ENCODE results near the gene PABPN1. TPM values are rescaled to one million over a fixed set of nuclear protein-coding genes. Genes with fewer than 3 reads are reported as not detected.

PABPN1 gene
- polyA plus RNA-seq, 4 donors = 119 to 170 (median 147) TPM

- no peaks in the 10 kb centered on the region for H3K27me3 ChIP-seq (ENCODE audit: control insufficient read depth in 3 of 3, insufficient read depth in 3 of 3, low read length in 3 of 3)
- peaks cover 0 to 24% (median 0%) of the 10 kb centered on the region in 3 donors for H3K4me1 ChIP-seq (ENCODE audit: control insufficient read depth in 3 of 3, insufficient read depth in 2 of 3, low read depth in 1 of 3, low read length in 2 of 3)
- H3K4me3 ChIP-seq (ENCODE audit: low read depth in 1 of 3, low read length in 3 of 3) = no peak overlapping the region
- H3K36me3 ChIP-seq (ENCODE audit: control insufficient read depth in 3 of 3, insufficient read depth in 2 of 3, low read depth in 1 of 3, low read length in 3 of 3) = peaks cover 0 to 19% (median 2%) of the 10 kb centered on the region in 3 donors
- peak; percentile 53 to 60 for DNase-seq
- no peak for FAIRE-seq
- no peaks in the 10 kb centered on the region for H3K9me3 ChIP-seq (ENCODE audit: control insufficient read depth in 2 of 2, insufficient read depth in 1 of 2, low read depth in 1 of 2, low read length in 1 of 2)
- peak overlapping the region in 1 of 3 donors; percentile 12 for H3K27ac ChIP-seq (ENCODE audit: low read depth in 1 of 3, low read length in 2 of 3)
- WGBS, 3 donors = 82 to 90% (median 87%) methylated on average over 2 of the region's 2 CpGs
These were observed 21.9 kb upstream of the PABPN1 start for GRCh38 chr14:23299211-23299957.

GRCh38 chr14:23299986-23300686, 21.1 kb upstream of the PABPN1 start:
- WGBS, 3 donors = 52 to 66% (median 56%) methylated on average over 10 of the region's 10 CpGs
- DNase-seq (no peak), FAIRE-seq (no peak)
- H3K27ac ChIP-seq (ENCODE audit: low read depth in 1 of 3, low read length in 2 of 3) = peak overlapping the region; percentile 93 to 100 (median 98)
- peak overlapping the region in 2 of 3 donors; percentile 64 to 75 for H3K4me3 ChIP-seq (ENCODE audit: low read depth in 1 of 3, low read length in 3 of 3)
- no peaks in the 10 kb centered on the region for H3K27me3 ChIP-seq (ENCODE audit: control insufficient read depth in 3 of 3, insufficient read depth in 3 of 3, low read length in 3 of 3)
- H3K36me3 ChIP-seq (ENCODE audit: control insufficient read depth in 3 of 3, insufficient read depth in 2 of 3, low read depth in 1 of 3, low read length in 3 of 3) = peaks cover 0 to 19% (median 2%) of the 10 kb centered on the region in 3 donors
- no peaks in the 10 kb centered on the region for H3K9me3 ChIP-seq (ENCODE audit: control insufficient read depth in 2 of 2, insufficient read depth in 1 of 2, low read depth in 1 of 2, low read length in 1 of 2)
- peaks cover 0 to 24% (median 0%) of the 10 kb centered on the region in 3 donors for H3K4me1 ChIP-seq (ENCODE audit: control insufficient read depth in 3 of 3, insufficient read depth in 2 of 3, low read depth in 1 of 3, low read length in 2 of 3)

GRCh38 chr14:23300687-23301223, 20.5 kb upstream of the PABPN1 start:
- peaks cover 0 to 19% (median 2%) of the 10 kb centered on the region in 3 donors for H3K36me3 ChIP-seq (ENCODE audit: control insufficient read depth in 3 of 3, insufficient read depth in 2 of 3, low read depth in 1 of 3, low read length in 3 of 3)
- no peaks in the 10 kb centered on the region for H3K27me3 ChIP-seq (ENCODE audit: control insufficient read depth in 3 of 3, insufficient read depth in 3 of 3, low read length in 3 of 3)
- peak overlapping the region; percentile 33 to 75 (median 64) for H3K4me3 ChIP-seq (ENCODE audit: low read depth in 1 of 3, low read length in 3 of 3)
- peaks cover 0 to 29% (median 2%) of the 10 kb centered on the region in 3 donors for H3K4me1 ChIP-seq (ENCODE audit: control insufficient read depth in 3 of 3, insufficient read depth in 2 of 3, low read depth in 1 of 3, low read length in 2 of 3)
- no peak for FAIRE-seq
- 2 to 4% (median 4%) methylated on average over 13 of the region's 13 CpGs for WGBS, 3 donors
- no peaks in the 10 kb centered on the region for H3K9me3 ChIP-seq (ENCODE audit: control insufficient read depth in 2 of 2, insufficient read depth in 1 of 2, low read depth in 1 of 2, low read length in 1 of 2)
- H3K27ac ChIP-seq (ENCODE audit: low read depth in 1 of 3, low read length in 2 of 3) = peak overlapping the region; percentile 93 to 100 (median 98)
- DNase-seq = peak; percentile 61 to 72

GRCh38 chr14:23301288-23301968, 19.8 kb upstream of the PABPN1 start:
- H3K4me3 ChIP-seq (ENCODE audit: low read depth in 1 of 3, low read length in 3 of 3) = peak overlapping the region; percentile 51 to 75 (median 75)
- no peaks in the 10 kb centered on the region for H3K27me3 ChIP-seq (ENCODE audit: control insufficient read depth in 3 of 3, insufficient read depth in 3 of 3, low read length in 3 of 3)
- peak; percentile 98 to 100 for DNase-seq
- no peak for FAIRE-seq
- WGBS, 3 donors = 0 to 1% (median 0%) methylated on average over 77 to 87 of the region's 87 CpGs
- peaks cover 0 to 15% (median 2%) of the 10 kb centered on the region in 3 donors for H3K36me3 ChIP-seq (ENCODE audit: control insufficient read depth in 3 of 3, insufficient read depth in 2 of 3, low read depth in 1 of 3, low read length in 3 of 3)
- peaks cover 0 to 35% (median 3%) of the 10 kb centered on the region in 3 donors for H3K4me1 ChIP-seq (ENCODE audit: control insufficient read depth in 3 of 3, insufficient read depth in 2 of 3, low read depth in 1 of 3, low read length in 2 of 3)
- peak overlapping the region; percentile 93 to 100 (median 98) for H3K27ac ChIP-seq (ENCODE audit: low read depth in 1 of 3, low read length in 2 of 3)
- no peaks in the 10 kb centered on the region for H3K9me3 ChIP-seq (ENCODE audit: control insufficient read depth in 2 of 2, insufficient read depth in 1 of 2, low read depth in 1 of 2, low read length in 1 of 2)

GRCh38 chr14:23301969-23302289, 19.3 kb upstream of the PABPN1 start:
- H3K9me3 ChIP-seq (ENCODE audit: control insufficient read depth in 2 of 2, insufficient read depth in 1 of 2, low read depth in 1 of 2, low read length in 1 of 2) = no peaks in the 10 kb centered on the region
- no peaks in the 10 kb centered on the region for H3K27me3 ChIP-seq (ENCODE audit: control insufficient read depth in 3 of 3, insufficient read depth in 3 of 3, low read length in 3 of 3)
- H3K27ac ChIP-seq (ENCODE audit: low read depth in 1 of 3, low read length in 2 of 3) = peak overlapping the region; percentile 91 to 98 (median 93)
- peak overlapping the region; percentile 68 to 75 (median 73) for H3K4me3 ChIP-seq (ENCODE audit: low read depth in 1 of 3, low read length in 3 of 3)
- DNase-seq (no peak), FAIRE-seq (no peak)
- peaks cover 0 to 11% (median 2%) of the 10 kb centered on the region in 3 donors for H3K36me3 ChIP-seq (ENCODE audit: control insufficient read depth in 3 of 3, insufficient read depth in 2 of 3, low read depth in 1 of 3, low read length in 3 of 3)
- 0 to 1% (median 0%) methylated on average over 18 to 25 of the region's 25 CpGs for WGBS, 3 donors
- peaks cover 0 to 35% (median 3%) of the 10 kb centered on the region in 3 donors for H3K4me1 ChIP-seq (ENCODE audit: control insufficient read depth in 3 of 3, insufficient read depth in 2 of 3, low read depth in 1 of 3, low read length in 2 of 3)

- FAIRE-seq (no peak), DNase-seq (peak; percentile 71 to 84)
- H3K4me3 ChIP-seq (ENCODE audit: low read depth in 1 of 3, low read length in 3 of 3) = peak within 1 kb of the TSS; percentile 68 to 75 (median 73)
- 1 to 2% (median 2%) methylated on average over 66 to 81 of the region's 81 CpGs for WGBS, 3 donors
- no peaks in the 10 kb centered on the region for H3K27me3 ChIP-seq (ENCODE audit: control insufficient read depth in 3 of 3, insufficient read depth in 3 of 3, low read length in 3 of 3)
- H3K9me3 ChIP-seq (ENCODE audit: control insufficient read depth in 2 of 2, insufficient read depth in 1 of 2, low read depth in 1 of 2, low read length in 1 of 2) = no peaks in the 10 kb centered on the region
- H3K36me3 ChIP-seq (ENCODE audit: control insufficient read depth in 3 of 3, insufficient read depth in 2 of 3, low read depth in 1 of 3, low read length in 3 of 3) = peaks cover 0 to 6% (median 2%) of the 10 kb centered on the region in 3 donors
- H3K4me1 ChIP-seq (ENCODE audit: control insufficient read depth in 3 of 3, insufficient read depth in 2 of 3, low read depth in 1 of 3, low read length in 2 of 3) = peaks cover 2 to 39% (median 4%) of the 10 kb centered on the region in 3 donors
- peak within 1 kb of the TSS; percentile 91 to 98 (median 93) for H3K27ac ChIP-seq (ENCODE audit: low read depth in 1 of 3, low read length in 2 of 3)
These were observed 18.7 kb upstream of the PABPN1 start, which contains the start of gene PPP1R3E for GRCh38 chr14:23302290-23303225. PPP1R3E (minus strand) TSS chr14:23302859; CDS start chr14:23302576, 283 bp downstream.

- Histone ChIP-seq H3K4me1 (ENCODE audit: control insufficient read depth in 3 of 3, insufficient read depth in 2 of 3, low read depth in 1 of 3, low read length in 2 of 3) (peaks cover 10 to 43% (median 11%) of the 10 kb centered on the region in 3 donors), H3K9me3 (ENCODE audit: control insufficient read depth in 2 of 2, insufficient read depth in 1 of 2, low read depth in 1 of 2, low read length in 1 of 2) (no peaks in the 10 kb centered on the region), H3K36me3 (ENCODE audit: control insufficient read depth in 3 of 3, insufficient read depth in 2 of 3, low read depth in 1 of 3, low read length in 3 of 3) (peaks cover 0 to 36% (median 2%) of the 10 kb centered on the region in 3 donors), H3K27ac (ENCODE audit: low read depth in 1 of 3, low read length in 2 of 3) (peak within 1 kb of the TSS; percentile 73 to 96 (median 76)), H3K27me3 (ENCODE audit: control insufficient read depth in 3 of 3, insufficient read depth in 3 of 3, low read length in 3 of 3) (no peaks in the 10 kb centered on the region), H3K4me3 (ENCODE audit: low read depth in 1 of 3, low read length in 3 of 3) (peak within 1 kb of the TSS; percentile 57 to 89 (median 57))
- DNase-seq = peak; percentile 94 to 97
- FAIRE-seq = no peak
- 0 to 10% (median 5%) methylated on average over 23 to 24 of the region's 24 CpGs for WGBS, 3 donors
These were observed 14.7 kb upstream of the PABPN1 start, which contains the start of gene BCL2L2 for GRCh38 chr14:23306412-23307145. BCL2L2 (plus strand) TSS chr14:23306833; CDS start chr14:23307768, 935 bp downstream.

Measured in small intestine (tissue), 7 donors.